CD4-positive, alpha-beta T cell treated with Interleukin-17A for 1 hour (primary cell): ENCODE measurements around the gene RB1.
"Not testable (repeated sequence)": the region's sequence is repeated elsewhere in the genome, so short reads cannot be mapped to it uniquely, and the experiment has no call there.

Experiments
- DNase-seq: peaks from one replicate; pipeline ENCODE4 v3.0.0-alpha.2; 2020

Gene RB1

DNA sequence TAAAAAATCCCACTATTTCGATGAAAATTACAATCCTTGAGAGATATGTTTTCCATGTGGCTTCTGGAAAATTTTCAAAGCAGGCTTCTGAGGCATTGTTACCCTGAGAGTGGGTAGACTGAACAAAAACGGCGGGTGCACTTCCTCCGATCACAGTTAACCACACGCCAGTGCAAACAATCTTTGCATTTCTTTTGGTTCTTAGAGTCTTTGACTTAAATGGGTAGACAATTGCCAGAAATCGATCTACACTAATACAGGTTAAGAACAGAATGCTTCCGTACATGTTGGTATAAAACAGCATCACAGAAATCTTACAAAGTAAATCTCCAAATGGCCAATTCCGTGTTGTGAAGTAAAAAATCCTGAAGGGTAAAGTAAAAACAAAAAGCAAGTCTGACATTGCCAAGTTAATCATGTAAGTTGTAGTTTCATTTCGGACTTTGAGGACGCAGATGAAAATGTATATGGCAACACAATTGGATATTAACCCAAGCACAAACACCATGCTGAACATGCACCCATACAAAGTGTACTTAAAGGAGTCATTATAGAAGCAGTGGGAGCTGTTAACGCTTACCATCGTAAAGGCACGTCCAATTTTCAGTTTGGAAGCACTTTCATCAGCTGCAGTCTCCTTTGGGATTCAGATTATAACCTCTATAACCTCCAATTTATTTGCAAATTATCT is 108.4 kb downstream of the RB1 start:
- peak; percentile 60 for DNase-seq

GRCh38 chr13:48412881-48413351 is 109.4 kb downstream of the RB1 start, which contains the start of gene LPAR6:
Gene LPAR6, minus strand, starts transcription at chr13:48413113. Its CDS starts 690 bp downstream, at chr13:48412423.
- DNase-seq, result peak; percentile 77

- DNase-seq, result no peak
These were observed 111.0 kb downstream of the RB1 start for GRCh38 chr13:48414501-48414900.

DNA sequence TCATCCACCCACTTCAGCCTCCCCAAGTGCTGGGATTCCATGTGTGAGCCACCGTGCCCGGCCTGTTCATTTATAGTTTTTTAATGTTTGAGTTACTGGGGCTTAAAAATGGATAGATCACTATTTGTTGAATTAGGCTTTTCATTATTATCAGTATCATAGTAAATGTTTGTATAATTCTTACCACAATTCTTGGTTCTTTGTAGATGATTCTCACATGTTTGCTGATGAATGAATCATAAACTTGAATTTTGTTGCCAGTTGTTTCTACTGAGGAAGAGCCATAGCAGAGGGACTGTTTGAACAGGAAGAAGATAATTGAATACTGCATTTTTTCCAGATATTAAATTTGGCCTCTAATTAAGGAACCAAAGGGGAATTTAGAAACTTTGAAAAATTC is 112.0 kb downstream of the RB1 start:
- no peak for DNase-seq

DNA sequence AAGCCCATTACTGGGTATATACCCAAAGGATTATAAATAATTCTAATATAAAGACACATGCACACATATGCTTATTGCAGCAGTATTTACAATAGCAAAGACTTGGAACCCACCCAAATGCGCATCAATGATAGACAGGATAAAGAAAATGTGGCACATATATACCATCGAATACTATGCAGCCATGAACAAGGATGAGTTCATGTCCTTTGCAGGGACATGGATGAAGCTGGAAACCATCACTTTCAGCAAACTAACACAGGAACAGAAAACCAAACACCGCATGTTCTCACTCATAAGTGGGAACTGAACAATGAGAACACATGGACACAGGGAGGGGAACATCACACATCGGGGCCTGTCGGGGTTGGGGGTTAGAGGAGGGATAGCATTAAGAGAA is 118.5 kb downstream of the RB1 start:
- DNase-seq, result not testable (repeated sequence)

GRCh38 chr13:48424212-48424611 is 120.7 kb downstream of the RB1 start:
- DNase-seq, result no peak

DNA sequence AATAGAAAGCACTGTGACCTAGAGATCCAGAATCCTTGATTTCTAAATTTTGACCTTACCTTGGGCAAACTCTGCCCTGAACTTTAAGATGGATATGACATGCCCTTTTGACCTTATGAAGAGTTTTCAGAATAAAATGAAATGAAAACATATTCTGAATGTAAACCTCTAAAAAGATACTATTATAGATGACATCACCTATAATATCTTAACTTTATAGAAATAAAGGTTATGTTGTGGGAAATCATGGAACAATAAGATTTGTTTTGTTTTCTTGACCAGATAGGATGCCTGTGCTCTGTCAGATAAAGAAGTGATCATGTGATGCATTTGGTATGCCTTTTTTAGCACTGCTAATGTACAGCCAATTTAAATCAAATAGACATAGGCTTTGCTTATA is 122.5 kb downstream of the RB1 start:
- no peak for DNase-seq

- not testable (repeated sequence) for DNase-seq
These were observed 123.3 kb downstream of the RB1 start for GRCh38 chr13:48426755-48427298.

DNA sequence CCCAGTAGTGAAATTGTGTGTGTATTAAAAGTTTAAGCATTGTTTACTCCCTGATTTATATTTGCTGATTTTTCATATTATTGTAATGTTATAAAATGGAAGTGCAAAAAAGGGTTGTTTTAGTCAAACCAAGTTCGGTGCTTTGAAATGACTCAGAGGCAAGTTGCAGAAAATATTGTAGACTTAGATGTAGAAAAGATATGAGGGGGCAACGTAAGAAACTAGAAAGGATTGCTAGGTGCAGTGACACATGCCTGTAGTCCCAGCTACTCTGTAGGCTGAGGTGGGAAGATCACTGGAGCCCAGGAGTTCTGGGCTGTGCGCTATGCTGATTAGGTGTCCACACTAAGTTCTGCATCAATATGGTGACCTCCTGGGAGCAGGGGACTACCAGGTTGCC is 125.5 kb downstream of the RB1 start:
- no peak for DNase-seq

GRCh38 chr13:48429886-48430285 is 126.3 kb downstream of the RB1 start:
- no peak for DNase-seq

DNA sequence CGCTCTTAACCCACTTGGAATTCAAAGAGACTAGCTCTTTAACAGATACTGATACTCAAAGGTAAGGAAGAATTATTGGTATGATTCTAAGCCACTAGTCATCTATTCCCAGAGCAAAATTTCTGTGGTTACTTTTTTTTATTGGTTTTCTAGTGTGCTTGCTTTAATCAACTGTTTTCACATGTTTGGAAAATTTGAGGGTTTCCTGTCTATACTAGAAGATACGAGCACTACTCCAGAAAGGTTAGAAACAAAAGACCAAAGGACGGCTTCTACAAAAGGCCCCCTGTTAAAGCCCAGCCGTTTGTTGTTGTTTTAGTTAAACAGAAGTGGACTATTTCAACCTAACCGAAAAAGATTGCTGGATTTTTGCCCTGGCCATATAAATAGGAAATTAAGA is 127.9 kb downstream of the RB1 start:
- no peak for DNase-seq

DNA sequence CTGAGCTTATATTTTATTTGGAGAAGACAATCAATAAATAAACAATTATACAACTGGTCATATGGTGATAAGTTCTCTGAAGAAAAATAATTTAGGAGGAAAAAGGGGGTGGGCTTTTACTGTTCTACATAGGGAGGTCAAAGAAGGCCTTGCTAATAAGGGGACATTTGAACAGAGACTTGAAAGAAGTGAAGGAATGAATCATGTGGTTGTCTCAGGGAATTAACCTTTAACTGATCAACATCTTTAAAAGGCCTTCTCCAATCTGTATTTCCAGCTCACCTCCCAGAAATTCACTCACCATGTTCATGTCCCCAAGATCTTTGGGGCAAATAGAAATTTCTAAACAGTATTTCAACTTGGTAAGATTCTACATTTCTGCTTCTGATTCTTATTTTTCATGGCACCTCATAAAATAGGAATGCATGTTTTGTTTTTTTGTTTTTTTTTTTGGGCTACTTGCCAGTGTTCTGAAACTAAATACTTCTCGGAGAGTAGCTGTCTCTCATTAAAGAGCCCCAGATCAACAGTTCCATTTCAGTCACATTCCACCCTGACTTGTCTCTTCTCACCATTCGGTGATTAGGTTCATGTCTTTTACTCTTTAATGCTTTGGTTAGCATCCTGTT is 128.6 kb downstream of the RB1 start:
- no peak for DNase-seq

DNA sequence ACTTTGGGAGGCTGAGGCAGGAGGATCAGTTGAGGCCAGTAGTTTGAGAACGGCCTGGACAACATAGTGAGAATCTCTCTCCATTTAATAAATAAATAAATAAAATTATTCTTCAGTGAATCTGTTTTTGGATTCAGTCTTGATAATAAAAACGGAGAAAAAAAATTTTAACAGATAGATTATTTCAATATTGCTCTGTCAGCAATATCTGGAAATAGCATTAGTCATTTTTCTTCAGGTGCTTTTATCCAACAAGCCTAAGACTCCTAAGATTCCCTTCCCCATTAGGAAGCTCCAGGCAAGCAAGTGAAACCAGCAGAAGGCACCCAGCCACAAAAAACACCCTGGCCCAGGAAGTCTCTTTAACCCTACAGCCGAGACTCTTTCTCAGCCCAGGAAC is 130.6 kb downstream of the RB1 start:
- DNase-seq, result no peak

- no peak for DNase-seq
These were observed 133.2 kb downstream of the RB1 start for GRCh38 chr13:48436661-48437288.

- no peak for DNase-seq
These were observed 133.8 kb downstream of the RB1 start for GRCh38 chr13:48437371-48437770.

DNA sequence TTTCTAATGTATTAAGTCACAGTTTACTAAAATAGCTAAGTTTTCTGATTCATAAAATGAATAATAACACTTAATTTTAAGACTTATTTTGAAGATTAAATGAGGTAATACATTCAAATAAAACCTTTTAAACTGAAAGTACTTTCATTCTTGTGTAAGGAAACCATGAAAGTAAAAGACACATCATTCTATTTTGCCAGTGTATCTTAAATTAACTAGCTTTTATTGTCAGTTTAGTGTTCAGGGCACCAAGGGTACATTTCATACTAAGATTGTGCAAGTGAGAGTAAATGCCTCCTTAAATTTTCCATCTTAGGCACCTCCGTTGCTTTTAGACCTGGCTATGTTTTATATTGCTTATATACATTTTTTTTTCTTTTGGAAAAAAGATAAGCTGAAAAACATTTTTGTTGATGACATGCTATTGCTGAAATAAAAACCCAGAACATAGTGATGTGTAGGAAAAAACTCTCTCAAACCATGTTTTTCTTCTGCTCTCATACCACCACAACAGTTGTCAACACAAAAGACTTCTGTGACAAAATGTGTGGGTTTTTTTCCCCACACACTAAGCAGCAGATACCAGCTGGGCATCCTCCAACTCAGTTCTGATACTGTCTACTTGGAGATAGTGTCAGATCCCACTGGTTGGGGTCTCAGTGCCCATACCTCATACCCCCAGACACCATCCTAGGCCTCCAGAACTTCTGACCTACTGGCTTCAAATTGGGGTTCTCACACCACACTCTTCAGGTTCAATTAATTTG is 140.1 kb downstream of the RB1 start:
- DNase-seq, result peak; percentile 33

DNA sequence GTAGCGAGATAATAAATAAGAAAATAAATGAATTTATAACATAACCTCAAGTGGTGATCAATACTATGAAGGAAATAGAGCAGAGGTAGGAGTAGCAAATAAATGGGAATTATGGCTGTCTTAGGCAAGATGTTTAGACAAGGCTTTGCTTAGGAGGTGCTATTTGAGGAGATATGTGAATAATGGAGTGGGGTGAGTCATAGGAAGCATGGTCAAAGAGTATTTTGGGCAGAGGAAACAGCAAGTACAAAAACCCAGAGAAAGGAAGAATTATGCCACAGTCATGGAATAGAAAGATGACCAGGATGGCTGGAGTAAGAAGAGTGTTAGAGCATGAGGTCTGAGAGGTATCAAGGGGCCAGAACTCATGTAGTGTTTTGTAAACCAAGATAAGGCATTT is 142.9 kb downstream of the RB1 start:
- DNase-seq, result no peak

DNA sequence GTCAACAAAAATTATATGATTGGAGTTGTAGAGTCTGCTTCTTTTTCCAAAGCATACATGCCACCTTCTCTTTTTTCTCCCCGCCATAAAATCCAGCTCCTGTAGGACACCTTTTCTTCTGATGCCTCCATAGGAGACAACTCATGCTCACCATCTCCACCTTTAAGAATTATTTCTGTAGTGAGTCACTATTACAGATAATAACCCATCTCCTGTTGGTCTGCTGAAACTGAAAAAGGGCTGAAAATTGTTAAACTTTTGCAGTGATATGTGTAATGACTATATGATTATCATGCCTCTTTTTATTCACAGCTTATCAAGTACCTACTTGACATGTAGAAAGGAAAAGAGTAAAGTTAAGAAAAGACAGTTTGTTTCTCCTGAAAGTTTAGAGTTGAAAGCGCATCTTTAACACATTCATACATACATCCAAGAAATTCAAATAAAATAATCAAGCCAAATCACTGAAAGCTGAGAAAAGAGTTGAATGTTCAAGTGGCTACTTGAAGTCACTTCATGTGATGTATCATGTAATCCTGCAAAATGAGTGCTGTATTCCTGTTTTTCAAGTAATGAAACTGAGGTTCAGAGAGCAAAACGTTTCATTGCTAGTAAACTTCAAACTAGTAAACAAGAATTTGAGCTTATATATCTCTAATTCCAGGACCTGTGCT is 144.9 kb downstream of the RB1 start:
- no peak for DNase-seq

DNA sequence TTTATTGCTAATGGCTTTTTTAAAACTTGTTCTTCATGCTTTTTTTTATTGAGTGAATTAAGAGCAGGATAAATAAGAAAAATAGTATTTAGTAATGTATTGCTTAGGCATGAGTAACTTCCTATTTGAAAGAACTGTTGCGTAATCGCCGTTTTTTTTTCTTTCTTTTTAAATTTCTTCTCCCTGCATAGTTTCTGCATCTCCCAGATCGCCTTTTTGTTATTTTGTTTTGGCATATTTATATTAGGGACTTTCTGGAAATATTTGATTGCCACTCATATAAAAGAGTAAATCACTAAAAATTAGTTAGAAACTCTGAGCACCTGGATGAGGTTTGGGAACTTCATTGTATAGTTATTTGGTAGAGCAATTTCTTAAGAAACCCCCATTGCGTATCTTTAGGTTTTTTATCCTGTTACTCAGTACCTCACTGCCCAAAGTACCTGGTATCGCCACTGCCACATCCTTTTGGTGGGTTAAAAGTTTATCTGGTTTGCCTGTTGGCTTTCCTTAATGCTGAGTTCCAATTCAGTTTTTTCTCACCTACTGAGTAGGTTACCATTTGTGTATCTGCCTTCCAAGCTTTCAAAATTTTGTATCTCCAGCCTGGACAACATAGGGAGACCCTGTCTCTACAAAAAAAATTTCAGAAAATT is 145.5 kb downstream of the RB1 start:
- DNase-seq, result no peak

- DNase-seq, result no peak
These were observed 146.1 kb downstream of the RB1 start for GRCh38 chr13:48449656-48450055.

GRCh38 chr13:48451196-48451595 is 147.6 kb downstream of the RB1 start:
- DNase-seq, result not testable (repeated sequence)

DNA sequence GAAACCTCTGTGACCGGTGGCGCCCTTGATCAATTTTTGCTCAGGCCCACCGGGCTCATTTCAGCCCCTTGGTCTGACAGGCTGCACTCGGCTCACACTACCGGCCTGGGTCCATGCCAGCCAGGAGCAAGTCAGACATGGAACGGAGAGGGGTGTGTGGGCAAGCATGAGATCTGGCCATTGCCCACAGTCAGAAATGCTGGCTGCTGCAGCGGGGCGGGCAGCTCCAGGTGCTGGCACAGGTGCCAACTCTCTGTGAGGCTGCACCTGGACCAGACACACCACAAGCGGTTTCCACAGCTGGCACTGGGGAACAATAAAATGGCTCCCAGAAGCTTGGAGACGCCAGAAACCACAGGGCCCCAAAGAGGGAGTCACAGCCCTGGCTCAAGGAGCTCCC is 153.0 kb downstream of the RB1 start:
- no peak for DNase-seq
